AG08396 (cell line): ENCODE measurements around the gene SAMD4A.

Source experiments
- DNase-seq: peaks from one replicate; pipeline ENCODE4 v3.0.0; 2012; ENCODE audit warnings: low spot score, mixed read lengths

Gene SAMD4A

GRCh38 chr14:54836231-54836630 lies 269.3 kb downstream of the SAMD4A start:
- no peak for DNase-seq

GRCh38 chr14:54837508-54838149 lies 270.7 kb downstream of the SAMD4A start:
- DNase-seq, result no peak

DNA sequence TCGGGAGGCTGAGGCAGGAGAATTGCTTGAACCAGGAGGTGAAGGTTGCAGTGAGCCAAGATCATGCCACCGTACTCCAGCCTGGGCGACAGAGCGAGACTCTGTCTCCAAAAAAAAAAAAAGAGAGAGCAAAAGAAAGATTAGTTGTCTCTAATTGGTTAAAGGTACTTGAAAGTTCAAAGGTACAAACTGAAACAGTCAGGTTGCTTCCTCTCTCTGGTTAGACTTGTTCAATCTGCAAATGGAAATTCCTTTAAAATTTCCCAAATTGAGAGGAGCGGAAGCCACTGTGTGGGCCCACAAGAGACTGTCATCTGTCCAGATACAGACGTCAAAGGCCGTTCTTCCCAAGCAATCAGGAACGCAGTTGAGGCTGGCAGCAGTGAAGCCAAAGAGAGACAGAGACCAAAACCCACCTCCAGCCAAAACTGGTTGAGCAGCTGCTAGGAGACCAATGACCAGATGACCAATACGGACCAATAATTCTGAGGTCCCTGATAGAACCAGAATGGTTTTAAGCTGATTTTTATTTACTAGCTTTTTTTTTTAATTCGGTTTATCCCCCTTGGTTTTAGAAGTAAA lies 272.1 kb downstream of the SAMD4A start:
- DNase-seq, result no peak

- no peak for DNase-seq
Measured at GRCh38 chr14:54839701-54840119, 272.8 kb downstream of the SAMD4A start.

- no peak for DNase-seq
Measured at GRCh38 chr14:54840336-54840735, 273.4 kb downstream of the SAMD4A start.

DNA sequence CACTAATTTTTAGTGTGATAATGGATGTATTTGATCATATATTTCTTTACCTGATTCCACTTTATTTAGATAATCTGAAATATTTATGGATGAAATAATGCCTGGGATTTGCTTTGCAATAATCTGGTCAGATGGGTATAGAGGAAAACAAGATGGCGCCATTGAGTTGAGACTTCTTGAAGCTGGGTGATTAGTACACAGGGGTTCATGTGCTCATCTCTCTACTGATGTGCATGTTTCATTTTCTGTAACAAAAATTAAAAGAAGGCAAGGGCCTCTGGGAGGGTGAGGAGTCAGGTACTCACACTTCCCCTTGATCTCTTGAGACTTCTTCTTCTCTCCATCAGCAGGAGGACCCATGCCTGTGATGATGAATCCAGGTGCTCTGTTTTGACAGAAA lies 273.9 kb downstream of the SAMD4A start:
- no peak for DNase-seq
